CD4-positive, alpha-beta T cell treated with Interleukin-6 at 100 ng/mL for 8 hours (primary cell): ENCODE measurements around the gene FHIT.

ENCODE experiments used
- DNase-seq: peaks from one replicate; pipeline ENCODE4 v3.0.0-alpha.2; 2020; ENCODE audit warnings: mixed read lengths, low spot score

The FHIT gene

GRCh38 chr3:60096403-60096802 lies 1154.8 kb downstream of the FHIT start:
- no peak for DNase-seq

- DNase-seq: no peak
Measured at GRCh38 chr3:60095930-60096329, 1155.3 kb downstream of the FHIT start.

- no peak for DNase-seq
Measured at GRCh38 chr3:60095516-60095915, 1155.7 kb downstream of the FHIT start.

- DNase-seq: peak; percentile 18
Measured at GRCh38 chr3:60094392-60094947, 1156.8 kb downstream of the FHIT start.

GRCh38 chr3:60090548-60090947 lies 1160.7 kb downstream of the FHIT start:
- DNase-seq: no peak

- DNase-seq: peak; percentile 32
Measured at GRCh38 chr3:60086811-60087210, 1164.4 kb downstream of the FHIT start.

- DNase-seq: no peak
Measured at GRCh38 chr3:60085649-60086048, 1165.6 kb downstream of the FHIT start.

GRCh38 chr3:60081381-60082095 lies 1169.7 kb downstream of the FHIT start:
- peak; percentile 38 for DNase-seq

- peak; percentile 50 for DNase-seq
Measured at GRCh38 chr3:60080648-60081047, 1170.6 kb downstream of the FHIT start.

GRCh38 chr3:60079076-60079475 lies 1172.2 kb downstream of the FHIT start:
- peak; percentile 65 for DNase-seq

- no peak for DNase-seq
Measured at GRCh38 chr3:60076331-60076730, 1174.9 kb downstream of the FHIT start.

- DNase-seq: no peak
Measured at GRCh38 chr3:60073942-60074341, 1177.3 kb downstream of the FHIT start.

GRCh38 chr3:60073228-60073627 lies 1178.0 kb downstream of the FHIT start:
- DNase-seq: no peak

- DNase-seq: no peak
Measured at GRCh38 chr3:60070366-60070765, 1180.9 kb downstream of the FHIT start.

- no peak for DNase-seq
Measured at GRCh38 chr3:60065227-60065868, 1185.9 kb downstream of the FHIT start.

- DNase-seq: peak; percentile 29
Measured at GRCh38 chr3:60064210-60065178, 1186.8 kb downstream of the FHIT start.

GRCh38 chr3:60056404-60056803 lies 1194.8 kb downstream of the FHIT start:
- DNase-seq: peak; percentile 29

- no peak for DNase-seq
Measured at GRCh38 chr3:60055765-60056164, 1195.5 kb downstream of the FHIT start.

- peak; percentile 40 for DNase-seq
Measured at GRCh38 chr3:60053526-60054265, 1197.6 kb downstream of the FHIT start.

GRCh38 chr3:60048447-60048848 lies 1202.8 kb downstream of the FHIT start:
- peak; percentile 41 for DNase-seq

- DNase-seq: no peak
Measured at GRCh38 chr3:60047426-60048200, 1203.6 kb downstream of the FHIT start.
